Mucosa of descending colon (tissue), 3 donors: ENCODE measurements around the gene RBM4. TPM values are rescaled to one million over a fixed set of nuclear protein-coding genes. Genes with fewer than 3 reads are reported as not detected.

Experiments used
- ATAC-seq: fragments of 200-7000 bp; cut with Tn5 transposase; one replicate; pipeline ENCODE4 v1.9.1; 2020; ENCODE audit warnings: mild to moderate bottlenecking, moderate library complexity
- DNase-seq, 3 donors: peaks; one replicate each; pipeline ENCODE4 v3.0.0-alpha.2; 2020
- H3K36me3 ChIP-seq: fragments of 200-600 bp; one replicate; pipeline ENCODE4 v1.8.0; 2021; ENCODE audit warnings: low read depth, mild to moderate bottlenecking
- H3K4me1 ChIP-seq: fragments of 200-600 bp; one replicate; pipeline ENCODE4 v1.8.0; 2021; ENCODE audit warnings: low read depth, mild to moderate bottlenecking
- H3K4me3 ChIP-seq: fragments of 200-600 bp; one replicate; pipeline ENCODE4 v1.8.0; 2021; ENCODE audit warnings: mild to moderate bottlenecking
- H3K9me3 ChIP-seq: fragments of 200-600 bp; one replicate; pipeline ENCODE4 v1.8.0; 2021; ENCODE audit warnings: mild to moderate bottlenecking
- intact Hi-C, 2 donors: fragments of 100-400 bp; cut with DNase I in 1 of 2; cut with micrococcal nuclease in 1 of 2; formaldehyde crosslinking; loops; one replicate each; pipeline versions ENCODE4 v1.11.0 to v1.11.1; 2022; cut with DNase I, micrococcal nuclease
- total RNA-seq, 3 donors: library from RNA; stranded (reverse); fragmentation: NEBNext Ultra II Directional in 2 of 3; extraction: Animal tissue kit (Norgen Biotek cat#: 25700) in 2 of 3; gene quantifications; one replicate each; pipeline versions ENCODE4 v1.2.1 to v1.2.4, GENCODE V29; 2021 to 2023
- TF ChIP-seq, protein P1 (sequence below): fragments of 200-600 bp; IDR thresholded peaks from one replicate; pipeline ENCODE4 v1.8.0; 2022; ENCODE audit warnings: antibody characterized with exemption, mild to moderate bottlenecking
- donor health status: DM: no; HTN: no; CAD: no; lungs with moderate emphysema.
- donor health status: DM: no; HTN: no; CAD: no.
- donor health status: DM: no; HTN: yes; CAD: no.

Gene RBM4
- total RNA-seq, 3 donors from 2014 or later, result 101 to 125 (median 104) TPM

GRCh38 chr11:66688561-66689534, 50.3 kb downstream of the RBM4 start:
- H3K9me3 ChIP-seq, result no peaks in the 10 kb centered on the region
- no peak for DNase-seq
- TF ChIP-seq, protein P1, sequence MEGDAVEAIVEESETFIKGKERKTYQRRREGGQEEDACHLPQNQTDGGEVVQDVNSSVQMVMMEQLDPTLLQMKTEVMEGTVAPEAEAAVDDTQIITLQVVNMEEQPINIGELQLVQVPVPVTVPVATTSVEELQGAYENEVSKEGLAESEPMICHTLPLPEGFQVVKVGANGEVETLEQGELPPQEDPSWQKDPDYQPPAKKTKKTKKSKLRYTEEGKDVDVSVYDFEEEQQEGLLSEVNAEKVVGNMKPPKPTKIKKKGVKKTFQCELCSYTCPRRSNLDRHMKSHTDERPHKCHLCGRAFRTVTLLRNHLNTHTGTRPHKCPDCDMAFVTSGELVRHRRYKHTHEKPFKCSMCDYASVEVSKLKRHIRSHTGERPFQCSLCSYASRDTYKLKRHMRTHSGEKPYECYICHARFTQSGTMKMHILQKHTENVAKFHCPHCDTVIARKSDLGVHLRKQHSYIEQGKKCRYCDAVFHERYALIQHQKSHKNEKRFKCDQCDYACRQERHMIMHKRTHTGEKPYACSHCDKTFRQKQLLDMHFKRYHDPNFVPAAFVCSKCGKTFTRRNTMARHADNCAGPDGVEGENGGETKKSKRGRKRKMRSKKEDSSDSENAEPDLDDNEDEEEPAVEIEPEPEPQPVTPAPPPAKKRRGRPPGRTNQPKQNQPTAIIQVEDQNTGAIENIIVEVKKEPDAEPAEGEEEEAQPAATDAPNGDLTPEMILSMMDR, result no peak
- intact Hi-C loops, result loop anchor here in 1 of 2 donors (10.0 kb wide), 1 partner anchor 274 kb away; no protein-coding TSS in a partner anchor
- no peaks in the 10 kb centered on the region for H3K36me3 ChIP-seq
- H3K4me1 ChIP-seq, result no peaks in the 10 kb centered on the region
- ATAC-seq, result no peak
- no peak overlapping the region for H3K4me3 ChIP-seq

DNA sequence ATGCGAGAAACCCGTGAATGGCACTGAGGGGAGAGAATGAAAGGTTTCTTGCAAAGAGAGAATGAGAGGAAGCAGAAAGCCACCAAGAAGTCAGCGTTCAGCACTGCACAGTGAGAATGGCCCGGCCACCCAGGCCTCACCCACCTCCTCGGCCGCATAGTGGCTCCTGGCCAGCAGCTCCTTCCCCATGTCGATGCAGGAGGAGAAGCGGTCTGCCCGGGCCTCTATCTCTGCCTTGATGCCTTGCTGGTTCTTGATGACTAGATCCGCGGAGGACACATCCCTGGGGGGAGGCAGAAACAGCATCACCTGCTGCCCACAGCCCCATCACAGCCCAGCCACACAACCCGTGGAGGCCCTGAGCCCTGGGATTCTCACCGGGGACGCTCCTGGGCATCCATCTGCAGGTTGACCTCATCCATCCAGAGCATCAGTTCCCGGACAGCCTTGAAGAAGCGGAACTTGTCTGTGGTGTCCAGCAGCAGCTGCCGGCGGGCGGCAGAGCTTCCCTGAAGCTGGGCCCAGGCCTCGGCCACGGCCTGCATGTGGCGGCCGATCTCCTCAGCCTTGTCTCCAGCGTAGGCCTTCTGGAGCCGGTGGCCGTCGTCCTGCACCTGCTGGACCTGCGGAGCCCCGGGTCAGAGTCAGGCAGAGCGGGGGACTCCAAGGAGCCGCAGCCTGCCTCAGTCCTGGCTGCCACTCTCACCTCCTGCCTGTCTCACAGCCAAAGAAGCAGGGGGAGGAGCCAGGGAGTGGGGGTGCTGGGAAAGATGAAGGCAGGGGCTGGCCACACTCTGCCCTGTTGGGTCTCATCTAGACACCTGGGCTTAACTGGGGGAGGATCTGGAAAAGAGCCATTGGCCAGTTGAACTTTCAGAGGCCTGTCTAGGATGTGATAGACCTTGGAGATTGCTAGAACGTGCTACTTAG, 51.4 kb downstream of the RBM4 start:
- TF ChIP-seq, protein P1, result no peak
- no peaks in the 10 kb centered on the region for H3K9me3 ChIP-seq
- H3K36me3 ChIP-seq, result no peaks in the 10 kb centered on the region
- ATAC-seq, result no peak
- H3K4me3 ChIP-seq, result no peak overlapping the region
- DNase-seq, result no peak
- no peaks in the 10 kb centered on the region for H3K4me1 ChIP-seq
- intact Hi-C loops, result loop anchor here in 1 of 2 donors (10.0 kb wide), 1 partner anchor 275 kb away; no protein-coding TSS in a partner anchor

DNA sequence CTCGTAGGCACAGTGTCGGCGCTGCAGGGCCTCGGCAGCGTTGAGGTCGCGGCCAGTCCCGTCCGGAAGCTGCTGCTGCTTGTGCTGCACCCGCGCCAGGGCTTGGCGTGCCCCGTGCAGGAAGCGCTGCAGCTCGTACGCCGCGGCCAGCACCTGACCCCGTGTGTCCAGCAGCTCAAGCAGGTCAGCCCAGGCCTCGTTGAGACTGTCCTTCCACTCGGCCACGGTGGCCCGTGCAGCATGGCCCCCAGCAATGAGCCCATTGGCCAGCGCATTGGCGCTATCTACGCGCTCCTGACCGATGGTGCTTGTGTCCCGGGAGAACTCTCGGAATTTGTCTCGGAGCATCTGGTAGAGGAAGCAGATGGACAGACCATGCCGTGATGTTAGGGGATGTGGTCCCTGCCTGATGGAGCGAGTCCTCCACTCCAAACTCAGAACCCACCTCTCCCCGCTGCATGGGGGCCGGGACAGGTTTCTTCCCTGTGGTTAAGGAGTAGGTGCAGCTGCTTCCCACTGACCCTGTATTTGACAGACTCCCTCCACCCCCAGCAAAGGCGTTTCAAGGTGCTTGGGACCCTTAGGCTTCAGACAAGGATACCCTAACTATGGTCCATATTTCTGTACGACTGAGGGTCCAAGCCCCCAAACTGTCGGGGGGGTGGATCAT, 52.9 kb downstream of the RBM4 start:
- intact Hi-C loops, result no loop called here
- Histone ChIP-seq H3K4me1 (no peaks in the 10 kb centered on the region), H3K9me3 (no peaks in the 10 kb centered on the region), H3K36me3 (no peaks in the 10 kb centered on the region), H3K4me3 (no peak overlapping the region)
- ATAC-seq, result no peak
- DNase-seq, result no peak
- TF ChIP-seq, protein P1, result no peak

DNA sequence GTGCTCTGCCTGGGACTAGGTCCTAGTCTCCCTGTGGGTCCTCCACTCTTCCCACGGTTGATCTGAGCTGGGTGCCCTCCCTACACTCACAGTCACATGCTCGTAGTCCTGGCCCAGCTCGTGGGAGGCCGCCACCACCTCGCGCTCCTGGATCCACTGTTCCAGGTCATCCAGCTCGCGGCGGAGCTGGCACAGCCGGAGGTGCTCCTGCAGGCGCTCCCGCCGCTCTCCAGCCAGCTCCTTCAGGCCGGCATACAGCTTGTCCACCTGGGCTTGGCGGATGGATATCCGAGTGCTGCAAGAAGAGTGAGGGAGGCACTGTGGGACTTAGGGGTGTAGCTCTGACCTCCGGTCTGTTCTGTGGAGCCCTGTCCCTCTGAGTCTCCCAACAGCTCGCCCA, 53.9 kb downstream of the RBM4 start:
- Histone ChIP-seq H3K4me3 (no peak overlapping the region), H3K9me3 (no peaks in the 10 kb centered on the region), H3K36me3 (no peaks in the 10 kb centered on the region), H3K4me1 (no peaks in the 10 kb centered on the region)
- no peak for ATAC-seq
- DNase-seq, result no peak
- intact Hi-C loops, result no loop called here
- TF ChIP-seq, protein P1, result no peak

- Histone ChIP-seq H3K4me1 (no peaks in the 10 kb centered on the region), H3K36me3 (no peaks in the 10 kb centered on the region), H3K9me3 (no peaks in the 10 kb centered on the region), H3K4me3 (no peak overlapping the region)
- intact Hi-C loops, result no loop called here
- DNase-seq (peak in 1 of 3 donors; percentile 25), ATAC-seq (no peak)
- TF ChIP-seq, protein P1, result no peak
These were observed 54.4 kb downstream of the RBM4 start for GRCh38 chr11:66692871-66693331.
